ENCODE data around the gene DSP. TPM values are rescaled to one million over a fixed set of nuclear protein-coding genes. Genes with fewer than 3 reads are reported as not detected.
A peak's percentile ranks its signal among the peaks of the same experiment; 100 is the strongest.

Gene DSP
- total and polyA plus RNA-seq, 2 experiments from 2014 or later = 76.4 to 108 TPM

DNA sequence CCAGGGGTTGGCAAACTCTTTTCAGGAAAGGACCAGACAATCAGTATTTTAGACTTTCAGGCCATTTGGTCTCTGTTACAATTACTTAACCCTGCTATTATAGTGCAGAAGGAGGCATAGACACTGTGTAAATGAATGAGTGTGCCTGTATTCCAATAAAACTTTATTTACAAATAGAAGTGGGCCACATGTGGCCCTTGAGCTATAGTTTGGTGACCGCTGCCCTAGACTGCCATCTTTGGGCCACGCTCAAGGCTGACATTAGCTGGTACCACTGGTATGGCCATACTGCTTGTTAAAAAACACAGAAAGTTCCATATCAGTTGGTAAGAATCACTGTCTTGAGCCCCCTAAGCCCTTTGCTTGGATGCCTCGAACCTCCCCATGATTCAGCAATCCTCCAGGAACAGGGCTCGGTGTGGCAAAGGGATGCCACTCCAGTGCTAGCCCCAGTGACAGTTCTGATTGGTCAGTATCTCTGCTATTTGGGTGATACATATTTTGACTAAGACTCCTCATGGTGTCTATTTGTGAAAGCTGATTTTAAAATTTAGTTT, 25.2 kb downstream of the DSP start:
- peaks cover 49% of the 10 kb centered on the region for H3F3A ChIP-seq (ENCODE audit: insufficient read depth)
- no peak for DNase-seq
- H4K20me1 ChIP-seq (ENCODE audit: insufficient read depth) = no peaks in the 10 kb centered on the region
- peak overlapping the region; percentile 67 for H3K4me2 ChIP-seq (ENCODE audit: unreplicated experiment)
- in situ Hi-C loops (cut with MboI) = no loop called here
- H3K4me3 ChIP-seq = no peak overlapping the region
- H3K27ac ChIP-seq = peak overlapping the region; percentile 78
- H3K9me3 ChIP-seq (ENCODE audit: low read depth) = no peaks in the 10 kb centered on the region
- no peak for TF ChIP-seq EZH2 (IDR thresholded peaks at IDR 0.05; ENCODE audit: insufficient read depth, poor library complexity, severe bottlenecking)
- TF ChIP-seq EZH2phosphoT487 (IDR thresholded peaks at IDR 0.05; ENCODE audit: insufficient read depth, low read depth) = no peak
- no peaks in the 10 kb centered on the region for H3K27me3 ChIP-seq (replicated peaks; ENCODE audit: insufficient read depth)
- H3K9ac ChIP-seq = no peak overlapping the region
- H3K36me3 ChIP-seq (ENCODE audit: low read depth) = peaks cover 77% of the 10 kb centered on the region
- H3K9me2 ChIP-seq (ENCODE audit: insufficient read depth) = no peaks in the 10 kb centered on the region
- H3K79me2 ChIP-seq (ENCODE audit: insufficient read depth) = peaks cover 25% of the 10 kb centered on the region
- H3K4me1 ChIP-seq (ENCODE audit: insufficient read depth) = peaks cover 39% of the 10 kb centered on the region
- 82 to 86% methylated on average over 4 of the region's 4 CpGs for WGBS, 2 experiments (ENCODE audit: low coverage in 1 of 2, low lambda C conversion rate in 2 of 2, missing lambda C conversion rate in 2 of 2)
- no peak overlapping the region for H2AFZ ChIP-seq

GRCh38 chr6:7568021-7568420, 26.6 kb downstream of the DSP start:
- Histone ChIP-seq H3F3A (ENCODE audit: insufficient read depth) (peaks cover 49% of the 10 kb centered on the region), H3K27ac (peak overlapping the region; percentile 78), H3K4me1 (ENCODE audit: insufficient read depth) (peaks cover 39% of the 10 kb centered on the region), H3K9me2 (ENCODE audit: insufficient read depth) (no peaks in the 10 kb centered on the region), H3K36me3 (ENCODE audit: low read depth) (peaks cover 77% of the 10 kb centered on the region), H3K4me2 (ENCODE audit: unreplicated experiment) (peak overlapping the region; percentile 67), H2AFZ (no peak overlapping the region), H4K20me1 (ENCODE audit: insufficient read depth) (no peaks in the 10 kb centered on the region), H3K79me2 (ENCODE audit: insufficient read depth) (peaks cover 13% of the 10 kb centered on the region), H3K9ac (peak overlapping the region; percentile 20), H3K27me3 (replicated peaks; ENCODE audit: insufficient read depth) (no peaks in the 10 kb centered on the region), H3K4me3 (no peak overlapping the region), H3K9me3 (ENCODE audit: low read depth) (no peaks in the 10 kb centered on the region)
- in situ Hi-C loops (cut with MboI) = no loop called here
- no peak for TF ChIP-seq EZH2 (IDR thresholded peaks at IDR 0.05; ENCODE audit: insufficient read depth, poor library complexity, severe bottlenecking)
- no peak for TF ChIP-seq EZH2phosphoT487 (IDR thresholded peaks at IDR 0.05; ENCODE audit: insufficient read depth, low read depth)
- 6 to 7% methylated on average over 3 of the region's 3 CpGs for WGBS, 2 experiments (ENCODE audit: low coverage in 1 of 2, low lambda C conversion rate in 2 of 2, missing lambda C conversion rate in 2 of 2)
- peak; percentile 91 for DNase-seq

DNA sequence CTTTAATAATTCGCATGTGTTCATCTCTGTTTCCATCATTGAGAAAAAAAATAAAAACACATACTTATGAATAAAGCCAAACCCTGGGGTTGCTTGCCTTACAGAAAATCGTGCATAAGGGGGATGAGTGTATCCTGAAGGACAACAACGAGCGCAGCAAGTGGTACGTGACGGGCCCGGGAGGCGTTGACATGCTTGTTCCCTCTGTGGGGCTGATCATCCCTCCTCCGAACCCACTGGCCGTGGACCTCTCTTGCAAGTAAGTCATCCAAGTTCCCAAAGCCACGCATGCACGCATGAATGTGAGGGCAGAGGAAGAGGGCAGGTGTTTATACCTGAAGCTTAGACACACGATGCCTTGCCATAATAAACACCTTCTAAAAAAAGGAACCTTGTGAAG, 27.6 kb downstream of the DSP start:
- Histone ChIP-seq H3K4me2 (ENCODE audit: unreplicated experiment) (no peak overlapping the region), H3K36me3 (ENCODE audit: low read depth) (peaks cover 74% of the 10 kb centered on the region), H3K4me3 (no peak overlapping the region), H3F3A (ENCODE audit: insufficient read depth) (peaks cover 46% of the 10 kb centered on the region), H3K27ac (no peak overlapping the region), H3K4me1 (ENCODE audit: insufficient read depth) (peaks cover 39% of the 10 kb centered on the region), H3K79me2 (ENCODE audit: insufficient read depth) (peaks cover 5% of the 10 kb centered on the region), H4K20me1 (ENCODE audit: insufficient read depth) (no peaks in the 10 kb centered on the region), H3K27me3 (replicated peaks; ENCODE audit: insufficient read depth) (no peaks in the 10 kb centered on the region), H3K9ac (no peak overlapping the region), H2AFZ (no peak overlapping the region), H3K9me2 (ENCODE audit: insufficient read depth) (no peaks in the 10 kb centered on the region), H3K9me3 (ENCODE audit: low read depth) (no peaks in the 10 kb centered on the region)
- in situ Hi-C loops (cut with MboI) = no loop called here
- TF ChIP-seq EZH2phosphoT487 (IDR thresholded peaks at IDR 0.05; ENCODE audit: insufficient read depth, low read depth) (no peak), EZH2 (IDR thresholded peaks at IDR 0.05; ENCODE audit: insufficient read depth, poor library complexity, severe bottlenecking) (no peak)
- WGBS, 2 experiments (ENCODE audit: low coverage in 1 of 2, low lambda C conversion rate in 2 of 2, missing lambda C conversion rate in 2 of 2) = 82 to 85% methylated on average over 13 of the region's 13 CpGs
- no peak for DNase-seq

- H3K27me3 ChIP-seq (replicated peaks; ENCODE audit: insufficient read depth) = no peaks in the 10 kb centered on the region
- no peaks in the 10 kb centered on the region for H3K79me2 ChIP-seq (ENCODE audit: insufficient read depth)
- no peak overlapping the region for H3K4me2 ChIP-seq (ENCODE audit: unreplicated experiment)
- no peak overlapping the region for H3K4me3 ChIP-seq
- H4K20me1 ChIP-seq (ENCODE audit: insufficient read depth) = no peaks in the 10 kb centered on the region
- no peak for DNase-seq
- WGBS, 2 experiments (ENCODE audit: low coverage in 1 of 2, low lambda C conversion rate in 2 of 2, missing lambda C conversion rate in 2 of 2) = 86 to 89% methylated on average over 9 of the region's 9 CpGs
- H3K4me1 ChIP-seq (ENCODE audit: insufficient read depth) = peaks cover 12% of the 10 kb centered on the region
- no peak overlapping the region for H3K27ac ChIP-seq
- peaks cover 89% of the 10 kb centered on the region for H3K36me3 ChIP-seq (ENCODE audit: low read depth)
- no peak for TF ChIP-seq EZH2phosphoT487 (IDR thresholded peaks at IDR 0.05; ENCODE audit: insufficient read depth, low read depth)
- no peak for TF ChIP-seq EZH2 (IDR thresholded peaks at IDR 0.05; ENCODE audit: insufficient read depth, poor library complexity, severe bottlenecking)
- no peak overlapping the region for H3K9ac ChIP-seq
- no peaks in the 10 kb centered on the region for H3K9me2 ChIP-seq (ENCODE audit: insufficient read depth)
- H3K9me3 ChIP-seq (ENCODE audit: low read depth) = no peaks in the 10 kb centered on the region
- no peak overlapping the region for H2AFZ ChIP-seq
- H3F3A ChIP-seq (ENCODE audit: insufficient read depth) = peaks cover 23% of the 10 kb centered on the region
- in situ Hi-C loops (cut with MboI) = no loop called here
Observed at GRCh38 chr6:7572213-7572943, 30.9 kb downstream of the DSP start.
